NCI-H69 (cell line): ENCODE data around the gene SLC1A5.
A peak's percentile ranks its signal among the peaks of the same experiment; 100 is the strongest.

ENCODE experiments used
- DNase-seq: peaks from one replicate; lab custom pipeline; 2025; lab: John Stamatoyannopoulos, UW

The SLC1A5 gene

GRCh38 chr19:46742926-46743480, 45.4 kb downstream of the SLC1A5 start:
- no peak for DNase-seq

- no peak for DNase-seq
Measured at GRCh38 chr19:46741447-46741846, 46.9 kb downstream of the SLC1A5 start.

GRCh38 chr19:46739290-46739771, 49.1 kb downstream of the SLC1A5 start:
- no peak for DNase-seq

GRCh38 chr19:46737761-46738171, 50.6 kb downstream of the SLC1A5 start:
- no peak for DNase-seq

- no peak for DNase-seq
Measured at GRCh38 chr19:46737298-46737654, 51.1 kb downstream of the SLC1A5 start.

- no peak for DNase-seq
Measured at GRCh38 chr19:46736531-46737297, 51.7 kb downstream of the SLC1A5 start.

GRCh38 chr19:46733690-46734292, 54.6 kb downstream of the SLC1A5 start:
- DNase-seq, result no peak

GRCh38 chr19:46732966-46733689, 55.3 kb downstream of the SLC1A5 start:
- DNase-seq, result no peak

GRCh38 chr19:46732172-46732938, 56.0 kb downstream of the SLC1A5 start:
- no peak for DNase-seq

GRCh38 chr19:46731584-46731983, 56.8 kb downstream of the SLC1A5 start:
- DNase-seq, result no peak

- no peak for DNase-seq
Measured at GRCh38 chr19:46731007-46731501, 57.3 kb downstream of the SLC1A5 start.

GRCh38 chr19:46730595-46730994, 57.8 kb downstream of the SLC1A5 start:
- DNase-seq, result no peak

- DNase-seq, result no peak
Measured at GRCh38 chr19:46730187-46730586, 58.2 kb downstream of the SLC1A5 start.

GRCh38 chr19:46729696-46730095, 58.7 kb downstream of the SLC1A5 start:
- no peak for DNase-seq

- peak; percentile 51 for DNase-seq
Measured at GRCh38 chr19:46728693-46729339, 59.6 kb downstream of the SLC1A5 start.

- no peak for DNase-seq
Measured at GRCh38 chr19:46728208-46728607, 60.2 kb downstream of the SLC1A5 start.

- DNase-seq, result no peak
Measured at GRCh38 chr19:46727757-46728156, 60.6 kb downstream of the SLC1A5 start.

- DNase-seq, result no peak
Measured at GRCh38 chr19:46726971-46727501, 61.4 kb downstream of the SLC1A5 start.

GRCh38 chr19:46726551-46726950, 61.8 kb downstream of the SLC1A5 start:
- no peak for DNase-seq

- DNase-seq, result no peak
Measured at GRCh38 chr19:46725859-46726393, 62.5 kb downstream of the SLC1A5 start.
